HAP-1 (cell line): Measurements from ENCODE around the gene GSK3A.

Experiments
- DNase-seq, 2 experiments: peaks; one replicate each; pipeline ENCODE4 v3.0.0-alpha.2; 2016 to 2020; ENCODE audit warnings: low spot score in 2 of 2
- H3K27me3 ChIP-seq: fragments of 250-450 bp; sonication (Bioruptor Pico); 2 replicates; pipeline ENCODE4 v1.5.1; 2020; ENCODE audit warnings: low read depth, mild to moderate bottlenecking, moderate library complexity
- H3K36me3 ChIP-seq: fragments of 250-450 bp; sonication (Bioruptor Pico); replicated peaks from 2 replicates; pipeline ENCODE4 v1.5.1; 2020; ENCODE audit warnings: mild to moderate bottlenecking
- H3K4me1 ChIP-seq: fragments of 250-450 bp; sonication (Bioruptor Pico); 2 replicates; pipeline ENCODE4 v1.5.1; 2020; ENCODE audit warnings: mild to moderate bottlenecking
- H3K4me3 ChIP-seq: fragments of 250-450 bp; sonication (Bioruptor Pico); 2 replicates; pipeline ENCODE4 v1.5.1; 2020; ENCODE audit warnings: mild to moderate bottlenecking, moderate library complexity
- H3K9me3 ChIP-seq: fragments of 250-450 bp; sonication (Bioruptor Pico); 2 replicates; pipeline ENCODE4 v1.5.1; 2020; ENCODE audit warnings: mild to moderate bottlenecking, moderate library complexity
- in situ Hi-C: fragments of 300-500 bp; cut with MboI; formaldehyde crosslinking; loops from 3 replicates; pipeline ENCODE4 v1.14.3; 2020; ENCODE audit warnings: low sequenced_read_pairs, inconsistent platforms, mixed read lengths

The GSK3A gene

GRCh38 chr19:42242512-42243409 lies at the start of gene GSK3A:
Gene GSK3A (minus strand): TSS chr19:42242602. CDS start chr19:42242465, 137 bp downstream.
- in situ Hi-C loops, result no loop called here
- peaks cover 10% of the 10 kb centered on the region for H3K36me3 ChIP-seq
- DNase-seq, result peak; percentile 97 to 98
- H3K9me3 ChIP-seq, result no peaks in the 10 kb centered on the region
- no peaks in the 10 kb centered on the region for H3K27me3 ChIP-seq
- H3K4me3 ChIP-seq, result peak within 1 kb of the TSS; percentile 59
- H3K4me1 ChIP-seq, result peaks cover 8% of the 10 kb centered on the region

DNA sequence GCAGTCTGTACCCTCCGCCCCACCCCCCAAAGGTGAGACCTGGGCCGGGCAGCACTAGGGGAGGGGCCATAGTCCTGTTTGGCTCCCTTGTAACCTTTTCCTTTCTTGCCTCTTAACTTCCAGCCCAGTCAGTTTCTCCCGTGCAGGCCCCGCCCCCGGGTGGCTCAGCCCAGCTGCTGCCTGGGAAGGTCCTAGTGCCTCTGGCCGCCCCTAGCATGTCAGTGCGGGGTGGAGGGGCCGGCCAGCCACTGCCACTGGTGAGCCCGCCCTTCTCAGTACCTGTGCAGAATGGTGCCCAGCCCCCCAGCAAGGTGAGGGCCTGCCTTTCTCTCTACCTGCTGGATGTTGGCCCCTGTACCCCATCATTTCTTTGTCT lies 49.0 kb upstream of the GSK3A start:
- in situ Hi-C loops, result no loop called here
- peaks cover 74% of the 10 kb centered on the region for H3K36me3 ChIP-seq

DNA sequence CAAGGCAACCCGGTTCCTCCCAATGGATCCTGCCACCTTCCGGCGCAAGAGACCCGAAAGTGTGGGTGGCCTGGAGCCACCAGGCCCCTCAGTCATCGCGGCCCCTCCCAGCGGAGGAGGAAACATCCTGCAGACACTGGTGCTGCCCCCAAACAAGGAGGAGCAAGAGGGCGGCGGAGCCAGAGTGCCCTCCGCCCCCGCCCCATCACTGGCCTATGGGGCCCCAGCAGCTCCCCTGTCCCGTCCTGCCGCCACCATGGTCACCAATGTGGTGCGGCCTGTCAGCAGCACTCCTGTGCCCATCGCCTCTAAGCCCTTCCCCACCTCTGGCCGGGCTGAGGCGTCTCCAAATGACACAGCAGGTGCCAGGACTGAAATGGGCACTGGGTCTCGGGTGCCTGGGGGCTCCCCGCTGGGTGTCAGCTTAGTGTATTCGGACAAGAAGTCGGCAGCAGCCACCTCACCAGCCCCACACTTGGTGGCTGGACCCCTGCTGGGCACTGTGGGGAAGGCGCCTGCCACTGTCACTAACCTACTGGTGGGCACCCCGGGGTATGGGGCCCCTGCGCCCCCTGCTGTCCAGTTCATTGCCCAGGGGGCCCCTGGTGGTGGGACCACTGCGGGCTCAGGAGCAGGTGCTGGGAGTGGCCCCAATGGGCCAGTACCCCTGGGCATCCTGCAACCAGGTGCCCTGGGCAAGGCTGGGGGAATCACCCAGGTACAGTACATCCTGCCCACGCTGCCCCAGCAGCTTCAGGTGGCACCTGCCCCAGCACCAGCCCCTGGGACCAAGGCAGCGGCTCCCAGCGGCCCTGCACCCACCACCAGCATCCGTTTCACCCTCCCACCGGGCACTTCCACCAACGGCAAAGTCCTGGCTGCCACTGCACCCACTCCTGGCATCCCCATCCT lies 48.4 kb upstream of the GSK3A start:
- Histone ChIP-seq H3K27me3 (no peaks in the 10 kb centered on the region), H3K36me3 (peaks cover 74% of the 10 kb centered on the region), H3K4me1 (peaks cover 1% of the 10 kb centered on the region), H3K9me3 (no peaks in the 10 kb centered on the region), H3K4me3 (no peak overlapping the region)
- in situ Hi-C loops, result no loop called here
- DNase-seq, result peak in 1 of 2 experiments; percentile 72

More for the DNA sequence above, 49.0 kb upstream of the GSK3A start:
- H3K9me3 ChIP-seq, result no peaks in the 10 kb centered on the region
- no peaks in the 10 kb centered on the region for H3K4me1 ChIP-seq
- no peak for DNase-seq
- H3K27me3 ChIP-seq, result no peaks in the 10 kb centered on the region
- no peak overlapping the region for H3K4me3 ChIP-seq

DNA sequence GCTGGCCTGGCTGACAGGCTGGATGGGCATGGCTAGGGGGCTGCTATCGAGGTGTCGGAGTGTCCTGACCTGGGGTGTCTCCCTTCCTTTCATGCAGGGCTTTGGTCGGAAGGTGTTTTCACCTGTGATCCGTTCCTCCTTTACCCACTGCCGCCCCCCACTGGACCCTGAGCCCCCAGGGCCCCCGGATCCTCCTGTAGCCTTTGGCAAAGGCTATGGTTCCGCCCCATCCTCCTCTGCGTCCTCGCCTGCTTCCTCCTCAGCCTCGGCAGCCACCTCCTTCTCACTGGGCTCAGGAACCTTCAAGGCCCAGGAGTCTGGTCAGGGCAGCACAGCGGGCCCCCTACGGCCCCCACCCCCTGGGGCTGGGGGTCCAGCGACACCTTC lies 47.7 kb upstream of the GSK3A start:
- H3K4me3 ChIP-seq, result no peak overlapping the region
- no peaks in the 10 kb centered on the region for H3K9me3 ChIP-seq
- in situ Hi-C loops, result no loop called here
- H3K36me3 ChIP-seq, result peaks cover 74% of the 10 kb centered on the region
- DNase-seq, result no peak
- H3K27me3 ChIP-seq, result no peaks in the 10 kb centered on the region
- H3K4me1 ChIP-seq, result peaks cover 8% of the 10 kb centered on the region

- H3K4me3 ChIP-seq, result no peak overlapping the region
- in situ Hi-C loops, result no loop called here
- H3K9me3 ChIP-seq, result no peaks in the 10 kb centered on the region
- H3K4me1 ChIP-seq, result peaks cover 12% of the 10 kb centered on the region
- no peaks in the 10 kb centered on the region for H3K27me3 ChIP-seq
- H3K36me3 ChIP-seq, result peaks cover 73% of the 10 kb centered on the region
- no peak for DNase-seq
These were observed 47.2 kb upstream of the GSK3A start for GRCh38 chr19:42289556-42290041.

GRCh38 chr19:42288881-42289555 lies 46.6 kb upstream of the GSK3A start:
- peaks cover 68% of the 10 kb centered on the region for H3K36me3 ChIP-seq

GRCh38 chr19:42288387-42288786 lies 46.0 kb upstream of the GSK3A start:
- H3K4me3 ChIP-seq, result no peak overlapping the region
- in situ Hi-C loops, result no loop called here
- no peaks in the 10 kb centered on the region for H3K27me3 ChIP-seq
- H3K36me3 ChIP-seq, result peaks cover 63% of the 10 kb centered on the region
- H3K9me3 ChIP-seq, result no peaks in the 10 kb centered on the region
- peaks cover 13% of the 10 kb centered on the region for H3K4me1 ChIP-seq
- no peak for DNase-seq

More at GRCh38 chr19:42288881-42289555, 46.6 kb upstream of the GSK3A start:
- H3K4me3 ChIP-seq, result no peak overlapping the region
- H3K4me1 ChIP-seq, result peaks cover 12% of the 10 kb centered on the region
- no peak for DNase-seq
- no peaks in the 10 kb centered on the region for H3K27me3 ChIP-seq
- H3K9me3 ChIP-seq, result no peaks in the 10 kb centered on the region
- in situ Hi-C loops, result no loop called here

- in situ Hi-C loops, result no loop called here
These were observed 45.4 kb upstream of the GSK3A start for GRCh38 chr19:42287827-42288107.

GRCh38 chr19:42287017-42287826 lies 44.8 kb upstream of the GSK3A start:
- in situ Hi-C loops, result no loop called here
- no peaks in the 10 kb centered on the region for H3K27me3 ChIP-seq
- no peak overlapping the region for H3K4me3 ChIP-seq
- H3K9me3 ChIP-seq, result no peaks in the 10 kb centered on the region
- H3K4me1 ChIP-seq, result peaks cover 21% of the 10 kb centered on the region
- H3K36me3 ChIP-seq, result peaks cover 51% of the 10 kb centered on the region
- no peak for DNase-seq

More at GRCh38 chr19:42287827-42288107, 45.4 kb upstream of the GSK3A start:
- H3K4me3 ChIP-seq, result no peak overlapping the region
- peaks cover 56% of the 10 kb centered on the region for H3K36me3 ChIP-seq
- no peaks in the 10 kb centered on the region for H3K9me3 ChIP-seq
- no peaks in the 10 kb centered on the region for H3K27me3 ChIP-seq
- peaks cover 19% of the 10 kb centered on the region for H3K4me1 ChIP-seq
- no peak for DNase-seq

DNA sequence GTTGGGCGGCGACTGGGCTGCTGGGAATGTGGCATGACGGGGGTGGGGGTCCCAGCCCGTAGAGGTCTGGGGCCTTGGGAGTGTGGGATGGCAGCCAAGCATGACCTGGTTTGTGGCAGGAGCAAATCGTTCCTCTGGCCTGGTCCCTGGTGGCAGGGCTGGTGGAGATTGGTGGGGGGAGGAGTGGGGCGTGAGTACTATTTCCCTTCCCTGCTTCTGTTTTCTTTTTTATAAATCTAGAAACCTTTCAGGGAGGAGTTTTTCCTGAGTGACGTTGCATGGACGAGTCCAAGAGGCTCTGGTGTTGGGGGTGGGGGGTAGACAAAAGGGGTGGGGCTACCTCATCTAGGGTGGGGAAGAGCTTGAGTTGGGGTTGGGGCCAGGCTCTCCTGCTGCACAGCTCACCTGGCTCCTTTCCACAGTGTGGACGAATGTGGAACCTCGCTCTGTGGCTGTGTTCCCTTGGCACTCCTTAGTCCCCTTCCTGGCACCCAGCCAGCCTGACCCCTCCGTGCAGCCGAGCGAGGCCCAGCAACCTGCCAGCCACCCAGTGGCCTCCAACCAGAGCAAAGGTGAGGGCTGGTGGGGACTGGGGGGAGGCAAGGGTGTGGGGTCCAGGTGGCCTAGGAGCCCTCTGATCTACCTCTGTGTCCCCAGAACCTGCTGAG lies 44.1 kb upstream of the GSK3A start:
- Histone ChIP-seq H3K9me3 (no peaks in the 10 kb centered on the region), H3K27me3 (no peaks in the 10 kb centered on the region), H3K36me3 (peaks cover 44% of the 10 kb centered on the region), H3K4me3 (no peak overlapping the region), H3K4me1 (peaks cover 28% of the 10 kb centered on the region)
- DNase-seq, result no peak
- in situ Hi-C loops, result no loop called here

GRCh38 chr19:42285988-42286348 lies 43.6 kb upstream of the GSK3A start:
- no peak for DNase-seq
- Histone ChIP-seq H3K4me1 (peaks cover 33% of the 10 kb centered on the region), H3K36me3 (peaks cover 38% of the 10 kb centered on the region), H3K9me3 (no peaks in the 10 kb centered on the region), H3K27me3 (no peaks in the 10 kb centered on the region), H3K4me3 (no peak overlapping the region; the same call in 1 of the 2 replicates)
- in situ Hi-C loops, result no loop called here

DNA sequence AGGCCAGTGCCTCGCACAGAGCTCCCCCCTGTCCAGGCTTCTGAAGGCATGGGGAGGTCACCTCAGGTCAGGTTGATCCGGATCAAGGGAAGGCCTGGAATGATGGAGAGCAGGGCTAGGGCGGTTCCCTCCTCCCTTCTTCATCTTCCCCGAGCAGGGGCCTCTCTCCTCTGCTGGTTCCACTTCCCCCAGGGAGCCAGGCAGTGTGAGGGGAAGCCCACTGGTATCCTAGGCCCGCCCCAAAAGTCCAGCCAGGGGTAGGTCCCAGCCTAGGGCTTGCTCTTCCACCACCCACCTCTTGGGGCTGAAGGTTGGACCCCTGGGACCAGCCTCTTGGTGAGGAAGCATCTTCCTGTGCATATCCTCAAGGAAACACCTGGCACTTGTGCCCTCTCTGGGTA lies 43.1 kb upstream of the GSK3A start:
- in situ Hi-C loops, result no loop called here
- no peak for DNase-seq
- no peaks in the 10 kb centered on the region for H3K27me3 ChIP-seq
- H3K4me1 ChIP-seq, result peaks cover 33% of the 10 kb centered on the region
- no peaks in the 10 kb centered on the region for H3K9me3 ChIP-seq
- H3K4me3 ChIP-seq, result peak overlapping the region; percentile 56
- H3K36me3 ChIP-seq, result peaks cover 34% of the 10 kb centered on the region
